Thoracic aorta (tissue), 2 donors: Measurements from ENCODE around the gene BLOC1S5. TPM values are rescaled to one million over a fixed set of nuclear protein-coding genes. Genes with fewer than 3 reads are reported as not detected.
A peak's percentile ranks its signal among the peaks of the same experiment; 100 is the strongest.

Experiments
- ATAC-seq: fragments of 150-250 bp; one replicate; pipeline ENCODE4 v1.8.0; 2017; ENCODE audit warnings: low read depth; ENCODE audit not compliant: insufficient number of reproducible peaks, low FRiP score
- DNase-seq: peaks from one replicate; pipeline ENCODE4 v3.0.0-alpha.2; 2020; ENCODE audit warnings: low spot score
- H3K27ac ChIP-seq, 2 donors: fragments of 200-600 bp; sonication (generic); 1 replicate in 1 of 2; 2 replicates in 1 of 2; pipeline ENCODE4 v1.5.1; 2016; ENCODE audit warnings: mild to moderate bottlenecking in 2 of 2, moderate library complexity in 2 of 2
- H3K27me3 ChIP-seq: fragments of 200-600 bp; sonication (generic); replicated peaks from 2 replicates; pipeline ENCODE4 v1.6.0; 2016; ENCODE audit warnings: mild to moderate bottlenecking; ENCODE audit not compliant: insufficient read depth
- H3K36me3 ChIP-seq: fragments of 200-600 bp; sonication (generic); one replicate; pipeline ENCODE4 v1.5.1; 2016
- H3K4me1 ChIP-seq, 2 donors: fragments of 200-600 bp; sonication (generic); 1 replicate in 1 of 2; 2 replicates in 1 of 2; pipeline versions ENCODE4 v1.5.1 to v1.6.0; 2016; ENCODE audit warnings: low read depth in 2 of 2, mild to moderate bottlenecking in 1 of 2; ENCODE audit not compliant: control insufficient read depth in 1 of 2
- H3K4me3 ChIP-seq: fragments of 200-600 bp; sonication (generic); 2 replicates; pipeline ENCODE4 v1.5.1; 2016; ENCODE audit warnings: mild to moderate bottlenecking
- H3K9me3 ChIP-seq: fragments of 200-600 bp; sonication (generic); 2 replicates; pipeline ENCODE4 v1.5.1; 2016
- CTCF ChIP-seq: fragments of 200-600 bp; sonication (generic); IDR thresholded peaks from one replicate; pipeline ENCODE4 v1.5.1; 2019; ENCODE audit warnings: antibody characterized with exemption
- total RNA-seq, 2 donors: library from RNA; depleted of rRNA; stranded (reverse); fragments of >200 nt; gene quantifications; one replicate each; pipeline versions ENCODE4 v1.1.0 to v1.2.3, GENCODE V29; 2016

The BLOC1S5 gene
- total RNA-seq, 2 donors from 2014 or later: 9.1 to 12.6 TPM

- peak overlapping the region; percentile 71 to 79 for H3K27ac ChIP-seq
- TF ChIP-seq CTCF: no peak
- DNase-seq (no peak), ATAC-seq (peak; percentile 58)
- H3K4me1 ChIP-seq: peaks cover 36 to 67% of the 10 kb centered on the region in 2 donors
- H3K4me3 ChIP-seq: no peak overlapping the region
- H3K9me3 ChIP-seq: no peaks in the 10 kb centered on the region
- peaks cover 6% of the 10 kb centered on the region for H3K36me3 ChIP-seq
- no peaks in the 10 kb centered on the region for H3K27me3 ChIP-seq
These were observed 20.9 kb upstream of the BLOC1S5 start for GRCh38 chr6:8085053-8085511.

- no peak overlapping the region for H3K4me3 ChIP-seq
- ATAC-seq: no peak
- no peaks in the 10 kb centered on the region for H3K27me3 ChIP-seq
- H3K9me3 ChIP-seq: no peaks in the 10 kb centered on the region
- H3K27ac ChIP-seq: peak overlapping the region; percentile 71 to 79
- TF ChIP-seq CTCF: no peak
- DNase-seq: no peak
- peaks cover 40 to 72% of the 10 kb centered on the region in 2 donors for H3K4me1 ChIP-seq
- peaks cover 6% of the 10 kb centered on the region for H3K36me3 ChIP-seq
These were observed 20.4 kb upstream of the BLOC1S5 start for GRCh38 chr6:8084586-8084985.

- Histone ChIP-seq H3K27me3 (no peaks in the 10 kb centered on the region), H3K4me3 (peak overlapping the region; percentile 15), H3K36me3 (peaks cover 6% of the 10 kb centered on the region), H3K9me3 (no peaks in the 10 kb centered on the region), H3K27ac (peak overlapping the region; percentile 71 to 79), H3K4me1 (peaks cover 36 to 65% of the 10 kb centered on the region in 2 donors)
- TF ChIP-seq CTCF: no peak
- DNase-seq: no peak
- ATAC-seq: peak; percentile 85
These were observed 19.0 kb upstream of the BLOC1S5 start for GRCh38 chr6:8082954-8083858.

- Histone ChIP-seq H3K36me3 (peaks cover 6% of the 10 kb centered on the region), H3K9me3 (no peaks in the 10 kb centered on the region), H3K27me3 (no peaks in the 10 kb centered on the region), H3K4me3 (peak overlapping the region; percentile 15), H3K4me1 (peaks cover 36 to 59% of the 10 kb centered on the region in 2 donors), H3K27ac (peak overlapping the region; percentile 71 to 79)
- ATAC-seq: no peak
- DNase-seq: no peak
- TF ChIP-seq CTCF: no peak
These were observed 18.4 kb upstream of the BLOC1S5 start for GRCh38 chr6:8082572-8082953.

GRCh38 chr6:8080362-8081151 lies 16.4 kb upstream of the BLOC1S5 start:
- no peaks in the 10 kb centered on the region for H3K9me3 ChIP-seq
- DNase-seq (no peak), ATAC-seq (no peak)
- no peak overlapping the region for H3K4me3 ChIP-seq
- peaks cover 35 to 60% of the 10 kb centered on the region in 2 donors for H3K4me1 ChIP-seq
- H3K27ac ChIP-seq: no peak overlapping the region
- no peak for TF ChIP-seq CTCF
- H3K27me3 ChIP-seq: no peaks in the 10 kb centered on the region
- H3K36me3 ChIP-seq: no peaks in the 10 kb centered on the region
